OCI-LY3 (cell line): ENCODE measurements around the gene MED31.

Experiments used
- H2AFZ ChIP-seq: fragments of 200-600, 300-600 bp; shearing (Covaris generic); 2 replicates; pipeline ENCODE4 v1.6.0; 2014; ENCODE audit warnings: antibody characterized with exemption, low read depth, low read length
- H3K27ac ChIP-seq: fragments of 200-600, 300-600 bp; sonication (generic); 2 replicates; pipeline ENCODE4 v1.5.1; 2014; ENCODE audit warnings: mild to moderate bottlenecking, low read length, moderate library complexity, mixed read lengths
- H3K27me3 ChIP-seq: fragments of 200-600, 300-600 bp; sonication (generic); 2 replicates; pipeline ENCODE4 v1.6.1; 2014; ENCODE audit warnings: low read depth, low read length, mixed read lengths
- H3K36me3 ChIP-seq: fragments of 200-600, 300-600 bp; sonication (generic); replicated peaks from 2 replicates; pipeline ENCODE3; 2014; ENCODE audit warnings: low read depth, low read length, mixed read lengths
- H3K4me1 ChIP-seq: fragments of 300-600, 200-600 bp; sonication (generic); 2 replicates; pipeline ENCODE4 v1.6.1; 2014; ENCODE audit warnings: low read length, mixed read lengths
- H3K4me2 ChIP-seq: fragments of 200-600, 300-600 bp; sonication (generic); 2 replicates; pipeline ENCODE4 v1.6.1; 2014; ENCODE audit warnings: low read length, mixed read lengths
- H3K4me3 ChIP-seq: fragments of 300-600, 200-600 bp; sonication (generic); 2 replicates; pipeline ENCODE4 v1.5.1; 2014; ENCODE audit warnings: antibody characterized with exemption, mild to moderate bottlenecking, low read length, moderate library complexity
- H3K79me2 ChIP-seq: fragments of 300-600, 200-600 bp; shearing (Covaris generic); 2 replicates; pipeline ENCODE4 v1.6.1; 2014; ENCODE audit warnings: mild to moderate bottlenecking, low read length, mixed read lengths
- H3K9ac ChIP-seq: fragments of 300-600, 200-600 bp; shearing (Covaris generic); 2 replicates; pipeline ENCODE4 v1.6.0; 2014; ENCODE audit warnings: mild to moderate bottlenecking, low read length, moderate library complexity
- H3K9me3 ChIP-seq: fragments of 200-600, 300-600 bp; shearing (Covaris generic); 2 replicates; pipeline ENCODE4 v1.6.1; 2014; ENCODE audit warnings: low read length, mixed read lengths; ENCODE audit not compliant: insufficient read depth
- H4K20me1 ChIP-seq: fragments of 200-600, 300-600 bp; sonication (generic); 2 replicates; pipeline ENCODE4 v1.6.1; 2016; ENCODE audit warnings: low read length, mixed read lengths; ENCODE audit not compliant: insufficient read depth
- CTCF ChIP-seq: fragments of 200-600, 300-600 bp; sonication (generic); IDR thresholded peaks from 2 replicates; pipeline ENCODE4 v1.5.1; 2014; ENCODE audit warnings: antibody characterized with exemption, low read length, low read depth
- EZH2phosphoT487 ChIP-seq: fragments of 200-600 bp; shearing (Covaris generic); IDR thresholded peaks from 2 replicates; pipeline ENCODE4 v1.6.1; 2018; ENCODE audit warnings: antibody characterized with exemption, mixed run types, low read depth

Gene MED31

GRCh38 chr17:6639586-6640535 lies 11.5 kb downstream of the MED31 start:
- Histone ChIP-seq H3K36me3 (peaks cover 15% of the 10 kb centered on the region), H3K9ac (peak overlapping the region; percentile 89), H3K4me3 (peak overlapping the region; percentile 95), H3K27ac (peak overlapping the region; percentile 84), H3K9me3 (no peaks in the 10 kb centered on the region), H2AFZ (peak overlapping the region; percentile 100), H3K4me2 (peak overlapping the region; percentile 93), H4K20me1 (no peaks in the 10 kb centered on the region), H3K79me2 (peaks cover 37% of the 10 kb centered on the region), H3K27me3 (no peaks in the 10 kb centered on the region), H3K4me1 (peaks cover 8% of the 10 kb centered on the region)
- TF ChIP-seq EZH2phosphoT487 = no peak
- no peak for TF ChIP-seq CTCF

GRCh38 chr17:6639014-6639585 lies 12.3 kb downstream of the MED31 start:
- peaks cover 8% of the 10 kb centered on the region for H3K4me1 ChIP-seq
- H3K36me3 ChIP-seq = peaks cover 12% of the 10 kb centered on the region
- no peak overlapping the region for H2AFZ ChIP-seq
- H4K20me1 ChIP-seq = no peaks in the 10 kb centered on the region
- peak overlapping the region; percentile 89 for H3K9ac ChIP-seq
- H3K27me3 ChIP-seq = no peaks in the 10 kb centered on the region
- no peaks in the 10 kb centered on the region for H3K9me3 ChIP-seq
- H3K79me2 ChIP-seq = peaks cover 37% of the 10 kb centered on the region
- H3K4me2 ChIP-seq = peak overlapping the region; percentile 93
- no peak overlapping the region for H3K27ac ChIP-seq
- H3K4me3 ChIP-seq = peak overlapping the region; percentile 95
- TF ChIP-seq EZH2phosphoT487 (no peak), CTCF (no peak)

GRCh38 chr17:6638046-6638908 lies 13.1 kb downstream of the MED31 start:
- no peak overlapping the region for H3K4me3 ChIP-seq
- no peak overlapping the region for H2AFZ ChIP-seq
- TF ChIP-seq EZH2phosphoT487 (no peak), CTCF (no peak)
- peaks cover 11% of the 10 kb centered on the region for H3K36me3 ChIP-seq
- no peaks in the 10 kb centered on the region for H3K9me3 ChIP-seq
- H3K9ac ChIP-seq = no peak overlapping the region
- no peaks in the 10 kb centered on the region for H4K20me1 ChIP-seq
- H3K27me3 ChIP-seq = no peaks in the 10 kb centered on the region
- H3K4me1 ChIP-seq = peaks cover 8% of the 10 kb centered on the region
- peaks cover 37% of the 10 kb centered on the region for H3K79me2 ChIP-seq
- no peak overlapping the region for H3K27ac ChIP-seq
- H3K4me2 ChIP-seq = no peak overlapping the region; the same call in 1 of the 2 replicates

GRCh38 chr17:6637458-6637840 lies 14.0 kb downstream of the MED31 start:
- no peaks in the 10 kb centered on the region for H3K9me3 ChIP-seq
- H2AFZ ChIP-seq = no peak overlapping the region
- no peaks in the 10 kb centered on the region for H4K20me1 ChIP-seq
- no peak overlapping the region for H3K4me3 ChIP-seq
- peaks cover 8% of the 10 kb centered on the region for H3K36me3 ChIP-seq
- no peak overlapping the region for H3K4me2 ChIP-seq
- TF ChIP-seq EZH2phosphoT487 = no peak
- TF ChIP-seq CTCF = no peak
- H3K9ac ChIP-seq = no peak overlapping the region
- H3K79me2 ChIP-seq = peaks cover 34% of the 10 kb centered on the region
- H3K27me3 ChIP-seq = no peaks in the 10 kb centered on the region
- H3K27ac ChIP-seq = no peak overlapping the region
- H3K4me1 ChIP-seq = peaks cover 8% of the 10 kb centered on the region
